GM21576 (cell line): ENCODE measurements around the gene HTR1A.

Source experiments
- ATAC-seq: cut with Tn5 transposase; IDR thresholded peaks from one replicate; pipeline ENCODE4 v1.9.1; 2021; ENCODE audit warnings: mild to moderate bottlenecking, moderate library complexity; ENCODE audit not compliant: unreplicated experiment

Gene HTR1A

GRCh38 chr5:63962279-63962678, at the start of gene HTR1A:
TSS of gene HTR1A (minus strand) at chr5:63962445. CDS start at chr5:63961719, 726 bp downstream.
- ATAC-seq: no peak

GRCh38 chr5:64003966-64004365, 41.7 kb upstream of the HTR1A start:
- no peak for ATAC-seq

- no peak for ATAC-seq
Observed at GRCh38 chr5:64000096-64000495, 37.9 kb upstream of the HTR1A start.

- ATAC-seq: no peak
Observed at GRCh38 chr5:63987053-63987452, 24.8 kb upstream of the HTR1A start.

- no peak for ATAC-seq
Observed at GRCh38 chr5:63981864-63982263, 19.6 kb upstream of the HTR1A start.

- no peak for ATAC-seq
Observed at GRCh38 chr5:63963926-63964325, 1.7 kb upstream of the HTR1A start.

GRCh38 chr5:63963080-63963735, 963 bp upstream of the HTR1A start:
- ATAC-seq: peak; percentile 85

GRCh38 chr5:63961598-63962161, 565 bp downstream of the HTR1A start:
- ATAC-seq: no peak

GRCh38 chr5:63961125-63961597, 1.1 kb downstream of the HTR1A start:
- ATAC-seq: no peak

- ATAC-seq: no peak
Observed at GRCh38 chr5:63960646-63961045, 1.6 kb downstream of the HTR1A start.

- no peak for ATAC-seq
Observed at GRCh38 chr5:63959177-63959982, 2.9 kb downstream of the HTR1A start.

GRCh38 chr5:63958654-63959053, 3.6 kb downstream of the HTR1A start:
- no peak for ATAC-seq

GRCh38 chr5:63957617-63958016, 4.6 kb downstream of the HTR1A start:
- no peak for ATAC-seq

- no peak for ATAC-seq
Observed at GRCh38 chr5:63953217-63953616, 9.0 kb downstream of the HTR1A start.

- ATAC-seq: no peak
Observed at GRCh38 chr5:63935103-63935502, 27.1 kb downstream of the HTR1A start.

- no peak for ATAC-seq
Observed at GRCh38 chr5:63931836-63932235, 30.4 kb downstream of the HTR1A start.

GRCh38 chr5:63928451-63928850, 33.8 kb downstream of the HTR1A start:
- no peak for ATAC-seq

GRCh38 chr5:63923914-63924313, 38.3 kb downstream of the HTR1A start:
- no peak for ATAC-seq

GRCh38 chr5:63919763-63920478, 42.3 kb downstream of the HTR1A start:
- no peak for ATAC-seq

- no peak for ATAC-seq
Observed at GRCh38 chr5:63916786-63917185, 45.5 kb downstream of the HTR1A start.

GRCh38 chr5:63911871-63912270, 50.4 kb downstream of the HTR1A start:
- no peak for ATAC-seq
